ENCODE results near the gene SGSM2.
A peak's percentile ranks its signal among the peaks of the same experiment; 100 is the strongest.

SGSM2 gene

DNA sequence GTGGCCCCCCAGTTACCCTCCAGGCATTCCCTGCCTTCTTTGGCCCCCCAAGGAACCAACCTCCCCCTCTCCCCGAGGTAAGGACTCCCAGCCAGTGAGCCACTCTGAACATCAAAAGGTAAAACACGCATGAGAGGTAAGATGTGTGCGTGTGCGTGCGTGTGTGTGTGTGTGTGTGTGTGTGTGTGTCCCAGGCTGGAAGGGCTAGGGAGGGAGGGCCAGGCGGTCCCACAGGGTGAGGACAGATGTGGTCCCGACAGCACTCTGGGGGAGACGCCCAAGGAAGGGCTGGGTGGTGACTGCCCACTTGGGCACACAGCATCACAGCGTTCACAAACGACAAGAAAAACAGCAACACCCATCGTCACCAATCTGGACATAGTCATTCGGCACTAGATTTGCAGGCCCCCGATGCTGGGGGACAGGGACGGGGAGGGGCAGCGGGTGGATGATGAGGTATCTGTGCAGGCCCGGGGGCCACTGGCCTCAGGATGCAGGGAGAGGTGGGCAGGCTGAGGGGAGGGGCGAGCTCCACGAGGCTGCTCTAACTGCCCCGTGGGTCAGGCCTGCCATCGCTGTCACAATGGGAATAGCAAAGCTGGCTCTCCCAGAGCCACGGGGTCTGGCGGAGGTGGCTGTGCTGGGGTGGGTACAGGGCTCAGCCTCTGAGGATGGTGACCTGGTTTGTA lies 47.3 kb downstream of the SGSM2 start:
- no peak for DNase-seq (ENCODE audit: insufficient read length, low spot score)
- FAIRE-seq = no peak

- FAIRE-seq (no peak), DNase-seq (ENCODE audit: insufficient read length, low spot score) (no peak)
Measured at GRCh38 chr17:2385240-2386210, 48.2 kb downstream of the SGSM2 start.

- DNase-seq (ENCODE audit: insufficient read length, low spot score) (no peak), FAIRE-seq (no peak)
Measured at GRCh38 chr17:2386400-2387085, 49.2 kb downstream of the SGSM2 start.

GRCh38 chr17:2387086-2388019 lies 50.1 kb downstream of the SGSM2 start:
- FAIRE-seq (no peak), DNase-seq (ENCODE audit: insufficient read length, low spot score) (no peak)

GRCh38 chr17:2388020-2388682 lies 50.9 kb downstream of the SGSM2 start:
- FAIRE-seq (no peak), DNase-seq (ENCODE audit: insufficient read length, low spot score) (no peak)

GRCh38 chr17:2388683-2389055 lies 51.4 kb downstream of the SGSM2 start:
- FAIRE-seq = no peak
- no peak for DNase-seq (ENCODE audit: insufficient read length, low spot score)

DNA sequence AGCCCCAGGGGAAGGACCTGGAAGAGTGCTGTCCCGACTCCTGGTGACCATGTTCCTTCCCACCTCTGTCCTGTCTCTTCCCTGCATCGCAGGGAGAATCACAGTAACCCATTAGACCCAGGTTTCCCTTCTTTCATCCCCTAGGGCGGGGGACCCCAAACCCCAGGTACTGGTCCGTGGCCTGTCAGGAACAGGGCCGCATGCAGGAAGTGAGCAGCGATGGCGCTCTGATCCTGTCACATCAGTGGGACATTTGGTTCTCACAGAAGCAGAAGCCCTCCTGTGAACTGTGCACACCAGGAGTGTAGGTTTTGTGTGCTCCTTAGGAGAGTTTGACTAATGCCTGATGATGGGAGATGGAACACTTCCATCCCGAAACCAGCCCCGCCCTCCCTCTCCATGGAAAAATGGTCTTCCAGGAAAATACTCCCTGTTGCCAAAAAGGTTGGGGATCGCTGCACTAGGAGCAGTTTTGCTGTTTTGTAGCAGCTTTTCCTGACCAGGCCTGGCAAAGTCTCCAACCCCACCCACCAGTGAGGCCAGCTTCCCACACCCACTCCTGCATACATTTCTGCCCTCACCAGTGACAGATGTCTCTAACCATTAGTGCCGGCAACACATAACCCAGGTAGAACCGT lies 53.0 kb downstream of the SGSM2 start:
- peak; percentile 9 for FAIRE-seq
- no peak for DNase-seq (ENCODE audit: insufficient read length, low spot score)

DNA sequence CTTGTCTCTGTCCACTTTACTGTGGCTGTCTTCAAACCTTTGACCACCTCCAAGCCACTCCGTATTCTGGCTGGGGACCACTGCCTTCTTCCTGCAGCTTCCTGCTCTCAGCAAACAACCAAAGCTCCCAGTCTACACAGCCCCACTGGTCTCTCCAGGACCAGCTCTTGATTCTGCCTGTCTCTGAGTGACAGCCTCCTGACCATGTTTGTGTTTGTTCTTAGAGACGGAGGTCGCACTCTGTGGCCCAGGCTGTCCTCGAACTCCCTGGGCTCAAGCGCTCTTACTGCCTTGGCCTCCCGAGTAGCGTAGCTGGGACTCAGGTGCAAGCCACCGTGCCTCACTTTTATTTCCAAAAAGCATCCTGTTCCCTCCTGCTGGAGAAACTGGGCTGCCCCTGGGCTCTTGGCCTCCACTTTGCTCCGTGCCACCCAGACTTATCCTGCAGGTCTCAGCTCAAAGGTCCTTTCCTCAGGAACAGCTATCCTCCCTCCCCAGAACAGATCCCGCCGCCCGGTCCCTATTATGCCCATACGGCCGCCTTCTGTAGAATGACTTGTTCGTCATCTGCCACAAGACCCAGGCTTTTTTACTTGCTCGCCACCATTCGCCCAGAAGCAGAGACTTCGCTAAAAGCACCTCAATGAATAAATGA lies 54.4 kb downstream of the SGSM2 start:
- DNase-seq (ENCODE audit: insufficient read length, low spot score) (no peak), FAIRE-seq (peak; percentile 13)

DNA sequence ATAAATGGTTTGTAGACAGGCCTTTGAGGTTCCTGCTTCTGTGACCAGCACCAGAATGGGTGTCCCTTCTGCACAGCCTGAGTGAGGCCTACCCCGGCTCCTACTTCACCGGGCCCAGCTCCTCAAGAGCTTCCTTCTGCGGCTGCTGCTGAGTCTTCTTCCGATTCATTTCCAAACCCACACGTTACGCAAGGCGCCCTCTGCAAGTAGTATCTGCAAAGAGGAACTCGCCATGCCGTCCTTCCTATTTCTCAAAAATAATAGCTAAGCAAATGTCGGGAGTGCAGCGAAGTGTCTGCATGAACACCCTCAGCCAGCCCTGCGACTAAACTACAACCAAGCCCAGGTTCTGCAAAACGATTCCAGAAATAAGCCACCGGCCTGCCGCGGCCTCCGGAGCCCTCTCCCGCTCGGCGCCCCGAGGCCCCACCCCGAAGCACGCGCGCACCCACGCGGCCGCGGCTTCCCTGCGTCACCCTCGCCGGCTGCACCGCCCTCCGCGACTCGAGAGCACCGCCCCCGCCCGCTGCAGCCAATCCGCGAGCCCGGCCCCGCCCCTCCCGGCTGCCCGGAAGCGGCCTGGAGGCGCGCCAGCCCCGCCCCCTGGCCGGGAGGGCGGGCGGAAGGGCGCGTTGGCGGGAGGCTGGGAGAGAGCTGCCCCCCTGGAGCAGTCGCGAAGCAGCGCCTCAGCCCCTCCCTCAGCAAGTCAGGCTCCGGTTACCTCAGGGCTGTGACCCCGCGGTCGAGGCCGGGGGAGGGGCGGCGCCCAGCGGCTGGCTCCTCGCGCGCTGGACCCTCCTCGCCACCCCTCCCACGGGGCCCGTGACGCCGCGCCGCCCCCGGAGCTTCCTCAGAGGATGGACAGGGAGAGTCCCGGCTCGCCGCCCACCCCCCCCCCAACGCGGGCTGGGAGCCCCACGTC lies 55.2 kb downstream of the SGSM2 start:
- FAIRE-seq = peak; percentile 99
- peak; percentile 94 for DNase-seq (ENCODE audit: insufficient read length, low spot score)

DNA sequence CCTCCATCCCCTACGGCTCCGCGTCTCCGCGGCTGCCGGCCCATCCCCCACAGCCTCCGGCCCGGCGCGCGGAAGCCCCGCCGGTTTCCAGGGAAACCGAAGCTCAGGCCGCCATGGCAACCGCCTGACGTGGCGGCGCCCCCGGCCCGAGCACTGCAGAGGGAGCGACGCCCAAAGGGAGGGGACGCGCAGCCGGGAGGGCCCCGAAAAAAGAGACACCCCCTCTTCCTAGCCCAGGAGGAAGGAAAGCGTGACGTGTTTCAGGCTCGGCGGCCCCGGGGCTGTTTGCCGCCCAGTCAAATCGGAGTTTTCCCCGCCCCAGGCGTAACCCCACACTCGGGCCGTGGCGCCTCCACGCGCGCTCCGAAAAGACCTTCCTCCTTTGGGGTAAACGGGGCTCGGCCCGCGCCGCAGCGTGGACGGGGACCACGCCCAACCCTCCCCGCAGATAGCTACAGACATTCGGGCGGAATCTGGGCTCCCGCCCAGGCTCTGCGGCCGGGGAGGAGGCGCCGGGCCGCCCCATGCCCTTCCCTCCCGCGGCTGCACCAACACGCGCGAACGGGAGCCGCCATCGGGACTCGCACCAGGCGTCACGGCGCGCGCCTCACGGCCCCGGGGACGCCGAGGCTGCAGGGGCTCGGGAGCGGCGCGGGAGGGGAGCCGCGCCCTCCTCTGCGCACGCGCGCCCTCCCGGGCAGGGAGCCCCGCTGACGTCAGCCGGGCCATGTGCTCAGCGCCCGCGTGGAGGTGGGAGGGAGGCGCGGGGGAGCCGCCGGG lies 56.1 kb downstream of the SGSM2 start:
- peak; percentile 93 for DNase-seq (ENCODE audit: insufficient read length, low spot score)
- peak; percentile 97 for FAIRE-seq

GRCh38 chr17:2393954-2394749 lies 56.9 kb downstream of the SGSM2 start:
- DNase-seq (ENCODE audit: insufficient read length, low spot score) (no peak), FAIRE-seq (no peak)

GRCh38 chr17:2394775-2395201 lies 57.5 kb downstream of the SGSM2 start:
- DNase-seq (ENCODE audit: insufficient read length, low spot score) (no peak), FAIRE-seq (no peak)

DNA sequence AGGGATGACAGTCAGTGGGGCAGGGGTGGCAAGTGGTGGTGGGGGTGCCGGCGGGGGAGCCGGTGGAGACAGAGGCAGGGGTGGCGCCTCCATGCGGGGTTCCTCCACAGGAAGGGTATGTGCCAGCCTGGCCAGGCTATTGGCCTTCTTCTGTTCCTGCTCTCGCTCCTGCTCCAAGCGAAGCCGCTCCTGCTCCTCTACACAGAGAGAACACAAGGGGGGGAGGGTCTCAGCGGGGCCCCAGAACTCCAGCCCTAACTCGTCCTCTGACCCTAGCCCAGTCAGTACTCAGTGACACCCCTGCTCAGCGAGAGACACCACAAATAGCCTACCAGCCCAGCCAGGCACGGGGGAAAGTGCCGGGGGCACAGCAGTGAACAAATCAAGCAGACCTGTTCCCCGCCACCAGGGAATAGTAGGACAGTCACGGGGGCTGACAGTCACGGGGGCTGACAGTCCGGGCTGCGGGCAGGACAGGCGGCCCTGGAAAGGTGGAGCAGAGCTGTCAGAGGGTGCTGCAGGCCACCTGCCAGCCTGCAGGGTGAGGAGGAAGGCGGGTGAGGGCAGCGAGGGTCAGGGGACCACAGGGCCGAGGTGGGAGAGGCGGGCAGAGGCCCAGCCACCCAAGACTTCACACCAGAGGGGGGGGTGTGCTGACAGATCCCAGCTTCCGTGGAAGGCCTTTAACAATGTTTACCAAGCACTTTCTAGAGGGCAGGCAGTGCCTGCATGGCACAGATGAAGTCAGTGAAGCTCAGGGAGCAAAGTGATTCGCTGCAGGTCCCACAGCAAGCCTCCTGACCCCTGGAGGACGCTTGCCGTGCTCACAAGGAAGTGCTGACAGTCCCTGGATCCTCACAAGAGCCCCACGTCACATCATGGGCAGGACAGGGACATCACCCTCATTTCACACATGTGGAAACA lies 58.2 kb downstream of the SGSM2 start:
- no peak for FAIRE-seq
- DNase-seq (ENCODE audit: insufficient read length, low spot score) = no peak

- no peak for DNase-seq (ENCODE audit: insufficient read length, low spot score)
- FAIRE-seq = peak; percentile 58
Measured at GRCh38 chr17:2396192-2396567, 58.9 kb downstream of the SGSM2 start.
